Measurements from ENCODE around the gene NPHP3.

DNA sequence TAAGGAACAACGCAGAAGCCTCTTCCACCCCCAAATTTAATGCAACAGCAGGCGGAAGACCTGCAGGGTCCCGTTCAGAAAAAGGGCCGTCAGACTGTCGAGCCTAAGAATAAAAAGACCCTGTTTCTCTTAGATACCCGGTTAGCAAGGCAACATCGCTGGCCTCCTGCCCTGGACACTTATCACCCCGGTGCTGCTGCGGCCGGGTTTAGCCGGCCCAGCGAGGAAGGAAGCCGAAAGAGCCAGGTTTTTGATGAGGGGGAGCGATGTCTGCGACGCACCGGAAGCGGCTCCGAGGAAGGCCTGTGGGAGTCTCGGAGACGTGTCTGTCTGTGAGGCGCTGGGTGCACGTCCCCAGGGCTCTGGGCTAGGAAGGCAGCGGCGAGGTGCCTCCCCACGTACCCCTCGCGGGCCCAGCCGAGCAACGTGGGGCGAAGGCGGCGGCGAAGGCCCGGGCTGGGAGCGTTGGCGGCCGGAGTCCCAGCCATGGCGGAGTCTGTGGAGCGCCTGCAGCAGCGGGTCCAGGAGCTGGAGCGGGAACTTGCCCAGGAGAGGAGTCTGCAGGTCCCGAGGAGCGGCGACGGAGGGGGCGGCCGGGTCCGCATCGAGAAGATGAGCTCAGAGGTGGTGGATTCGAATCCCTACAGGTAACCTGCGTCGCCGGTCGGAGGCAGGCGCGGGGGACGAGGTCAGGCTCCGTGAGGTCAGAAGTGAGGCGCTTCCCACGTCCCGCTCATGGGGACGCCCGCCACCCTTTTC, 62.0 kb downstream of the NPHP3 start, which contains the start of gene UBA5:
- TF ChIP-seq, protein P1, sequence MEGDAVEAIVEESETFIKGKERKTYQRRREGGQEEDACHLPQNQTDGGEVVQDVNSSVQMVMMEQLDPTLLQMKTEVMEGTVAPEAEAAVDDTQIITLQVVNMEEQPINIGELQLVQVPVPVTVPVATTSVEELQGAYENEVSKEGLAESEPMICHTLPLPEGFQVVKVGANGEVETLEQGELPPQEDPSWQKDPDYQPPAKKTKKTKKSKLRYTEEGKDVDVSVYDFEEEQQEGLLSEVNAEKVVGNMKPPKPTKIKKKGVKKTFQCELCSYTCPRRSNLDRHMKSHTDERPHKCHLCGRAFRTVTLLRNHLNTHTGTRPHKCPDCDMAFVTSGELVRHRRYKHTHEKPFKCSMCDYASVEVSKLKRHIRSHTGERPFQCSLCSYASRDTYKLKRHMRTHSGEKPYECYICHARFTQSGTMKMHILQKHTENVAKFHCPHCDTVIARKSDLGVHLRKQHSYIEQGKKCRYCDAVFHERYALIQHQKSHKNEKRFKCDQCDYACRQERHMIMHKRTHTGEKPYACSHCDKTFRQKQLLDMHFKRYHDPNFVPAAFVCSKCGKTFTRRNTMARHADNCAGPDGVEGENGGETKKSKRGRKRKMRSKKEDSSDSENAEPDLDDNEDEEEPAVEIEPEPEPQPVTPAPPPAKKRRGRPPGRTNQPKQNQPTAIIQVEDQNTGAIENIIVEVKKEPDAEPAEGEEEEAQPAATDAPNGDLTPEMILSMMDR (tag by site-specific recombination; IDR thresholded peaks at IDR 0.05), result no peak
- TF ChIP-seq ZNF146 (tag by site-specific recombination; IDR thresholded peaks at IDR 0.05) (no peak), YY1 (tag by site-specific recombination; IDR thresholded peaks at IDR 0.05) (no peak), KLF9 (tag by site-specific recombination; IDR thresholded peaks at IDR 0.05; ENCODE audit: low read depth) (no peak), ZNF274 (IDR thresholded peaks at IDR 0.05; ENCODE audit: low read length) (no peak), ZNF274 (tag by site-specific recombination; IDR thresholded peaks at IDR 0.05; ENCODE audit: borderline replicate concordance) (no peak), KLF8 (tag by site-specific recombination; IDR thresholded peaks at IDR 0.05) (no peak), ZNF133 (tag by site-specific recombination; IDR thresholded peaks at IDR 0.05) (no peak), ZBTB7A (tag by site-specific recombination; IDR thresholded peaks at IDR 0.05; ENCODE audit: low read depth) (no peak), ZBTB1 (tag by site-specific recombination; IDR thresholded peaks at IDR 0.05) (no peak)
- TF ChIP-seq, protein P2, sequence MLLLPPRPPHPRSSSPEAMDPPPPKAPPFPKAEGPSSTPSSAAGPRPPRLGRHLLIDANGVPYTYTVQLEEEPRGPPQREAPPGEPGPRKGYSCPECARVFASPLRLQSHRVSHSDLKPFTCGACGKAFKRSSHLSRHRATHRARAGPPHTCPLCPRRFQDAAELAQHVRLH (tag by site-specific recombination; IDR thresholded peaks at IDR 0.05), result 0 out of 2 replicates have a peak, but pooled peaks have one; percentile 29
- TF ChIP-seq, protein P3, sequence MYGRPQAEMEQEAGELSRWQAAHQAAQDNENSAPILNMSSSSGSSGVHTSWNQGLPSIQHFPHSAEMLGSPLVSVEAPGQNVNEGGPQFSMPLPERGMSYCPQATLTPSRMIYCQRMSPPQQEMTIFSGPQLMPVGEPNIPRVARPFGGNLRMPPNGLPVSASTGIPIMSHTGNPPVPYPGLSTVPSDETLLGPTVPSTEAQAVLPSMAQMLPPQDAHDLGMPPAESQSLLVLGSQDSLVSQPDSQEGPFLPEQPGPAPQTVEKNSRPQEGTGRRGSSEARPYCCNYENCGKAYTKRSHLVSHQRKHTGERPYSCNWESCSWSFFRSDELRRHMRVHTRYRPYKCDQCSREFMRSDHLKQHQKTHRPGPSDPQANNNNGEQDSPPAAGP (tag by site-specific recombination; IDR thresholded peaks at IDR 0.05), result no peak
- TF ChIP-seq, protein P4, sequence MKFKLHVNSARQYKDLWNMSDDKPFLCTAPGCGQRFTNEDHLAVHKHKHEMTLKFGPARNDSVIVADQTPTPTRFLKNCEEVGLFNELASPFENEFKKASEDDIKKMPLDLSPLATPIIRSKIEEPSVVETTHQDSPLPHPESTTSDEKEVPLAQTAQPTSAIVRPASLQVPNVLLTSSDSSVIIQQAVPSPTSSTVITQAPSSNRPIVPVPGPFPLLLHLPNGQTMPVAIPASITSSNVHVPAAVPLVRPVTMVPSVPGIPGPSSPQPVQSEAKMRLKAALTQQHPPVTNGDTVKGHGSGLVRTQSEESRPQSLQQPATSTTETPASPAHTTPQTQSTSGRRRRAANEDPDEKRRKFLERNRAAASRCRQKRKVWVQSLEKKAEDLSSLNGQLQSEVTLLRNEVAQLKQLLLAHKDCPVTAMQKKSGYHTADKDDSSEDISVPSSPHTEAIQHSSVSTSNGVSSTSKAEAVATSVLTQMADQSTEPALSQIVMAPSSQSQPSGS (tag by site-specific recombination; IDR thresholded peaks at IDR 0.05; ENCODE audit: low read depth), result no peak
- TF ChIP-seq, protein P5, sequence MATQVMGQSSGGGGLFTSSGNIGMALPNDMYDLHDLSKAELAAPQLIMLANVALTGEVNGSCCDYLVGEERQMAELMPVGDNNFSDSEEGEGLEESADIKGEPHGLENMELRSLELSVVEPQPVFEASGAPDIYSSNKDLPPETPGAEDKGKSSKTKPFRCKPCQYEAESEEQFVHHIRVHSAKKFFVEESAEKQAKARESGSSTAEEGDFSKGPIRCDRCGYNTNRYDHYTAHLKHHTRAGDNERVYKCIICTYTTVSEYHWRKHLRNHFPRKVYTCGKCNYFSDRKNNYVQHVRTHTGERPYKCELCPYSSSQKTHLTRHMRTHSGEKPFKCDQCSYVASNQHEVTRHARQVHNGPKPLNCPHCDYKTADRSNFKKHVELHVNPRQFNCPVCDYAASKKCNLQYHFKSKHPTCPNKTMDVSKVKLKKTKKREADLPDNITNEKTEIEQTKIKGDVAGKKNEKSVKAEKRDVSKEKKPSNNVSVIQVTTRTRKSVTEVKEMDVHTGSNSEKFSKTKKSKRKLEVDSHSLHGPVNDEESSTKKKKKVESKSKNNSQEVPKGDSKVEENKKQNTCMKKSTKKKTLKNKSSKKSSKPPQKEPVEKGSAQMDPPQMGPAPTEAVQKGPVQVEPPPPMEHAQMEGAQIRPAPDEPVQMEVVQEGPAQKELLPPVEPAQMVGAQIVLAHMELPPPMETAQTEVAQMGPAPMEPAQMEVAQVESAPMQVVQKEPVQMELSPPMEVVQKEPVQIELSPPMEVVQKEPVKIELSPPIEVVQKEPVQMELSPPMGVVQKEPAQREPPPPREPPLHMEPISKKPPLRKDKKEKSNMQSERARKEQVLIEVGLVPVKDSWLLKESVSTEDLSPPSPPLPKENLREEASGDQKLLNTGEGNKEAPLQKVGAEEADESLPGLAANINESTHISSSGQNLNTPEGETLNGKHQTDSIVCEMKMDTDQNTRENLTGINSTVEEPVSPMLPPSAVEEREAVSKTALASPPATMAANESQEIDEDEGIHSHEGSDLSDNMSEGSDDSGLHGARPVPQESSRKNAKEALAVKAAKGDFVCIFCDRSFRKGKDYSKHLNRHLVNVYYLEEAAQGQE (tag by site-specific recombination; IDR thresholded peaks at IDR 0.05), result no peak
